Small intestine (tissue), 7 donors: ENCODE data around the gene MAP4K1. TPM values are rescaled to one million over a fixed set of nuclear protein-coding genes. Genes with fewer than 3 reads are reported as not detected.
"Not testable (repeated sequence)": the region's sequence is repeated elsewhere in the genome, so short reads cannot be mapped to it uniquely, and the experiment has no call there.

ENCODE experiments used
- DNase-seq, 2 donors: peaks; one replicate each; pipeline versions ENCODE4 v3.0.0 to v3.0.0-alpha.2; 2013
- FAIRE-seq: peaks from 2 replicates; lab custom pipeline; 2012; peaks lifted over from hg19 to GRCh38; lab: Jason Lieb, UNC
- H3K27ac ChIP-seq, 3 donors: one replicate each; pipeline ENCODE4 v1.5.1; 2013; ENCODE audit warnings: low read length in 2 of 3, mild to moderate bottlenecking in 2 of 3, control low read depth in 1 of 3, inconsistent platforms in 1 of 3, low read depth in 1 of 3, moderate library complexity in 1 of 3
- H3K27me3 ChIP-seq, 3 donors: one replicate each; pipeline ENCODE4 v1.6.1; 2013; ENCODE audit warnings: low read length in 3 of 3, inconsistent platforms in 1 of 3; ENCODE audit not compliant: control insufficient read depth in 3 of 3, insufficient read depth in 3 of 3
- H3K36me3 ChIP-seq, 3 donors: one replicate each; pipeline ENCODE4 v1.6.1; 2013; ENCODE audit warnings: low read length in 3 of 3, inconsistent platforms in 1 of 3, low read depth in 1 of 3, mild to moderate bottlenecking in 1 of 3, moderate library complexity in 1 of 3; ENCODE audit not compliant: control insufficient read depth in 3 of 3, insufficient read depth in 2 of 3
- H3K4me1 ChIP-seq, 3 donors: one replicate each; pipeline ENCODE4 v1.6.1; 2013; ENCODE audit warnings: low read length in 2 of 3, inconsistent platforms in 1 of 3, low read depth in 1 of 3, mild to moderate bottlenecking in 1 of 3, moderate library complexity in 1 of 3; ENCODE audit not compliant: control insufficient read depth in 3 of 3, insufficient read depth in 2 of 3
- H3K4me3 ChIP-seq, 3 donors: one replicate each; pipeline ENCODE4 v1.5.1; 2013; ENCODE audit warnings: low read length in 3 of 3, control low read depth in 1 of 3, inconsistent platforms in 1 of 3, low read depth in 1 of 3, mild to moderate bottlenecking in 1 of 3, moderate library complexity in 1 of 3
- H3K9me3 ChIP-seq, 2 donors: one replicate each; pipeline ENCODE4 v1.6.1; 2013; ENCODE audit warnings: low read depth in 1 of 2, low read length in 1 of 2; ENCODE audit not compliant: control insufficient read depth in 2 of 2, insufficient read depth in 1 of 2
- WGBS, 3 donors: extraction: QIAGEN DNeasy Blood & Tissue Kit; methylation state at CpG; one replicate each; pipeline ENCODE4 v1.1.7; 2013; 5-methylcytosine and 5-hydroxymethylcytosine counted together
- polyA plus RNA-seq, 4 donors: library from polyadenylated mRNA; stranded (reverse) in 3 of 4; unstranded in 1 of 4; fragments of 200-250 nt in 3 of 4; fragments of 120-200 nt in 1 of 4; gene quantifications; one replicate each; pipeline versions ENCODE4 v1.2.1 to v1.2.3, GENCODE V29; 2013
- donor health status: healthy with polysubstance abuse.
- donor health status: control.
- donor health status: control.
- donor health status: Bipolar disorder and iron deficiency.
- donor health status: healthy.

MAP4K1 gene
- polyA plus RNA-seq, 4 donors = 0.45 to 10.8 (median 3.4) TPM

GRCh38 chr19:38556521-38557174, 61.1 kb downstream of the MAP4K1 start:
- Histone ChIP-seq H3K9me3 (no peaks in the 10 kb centered on the region), H3K27ac (no peak overlapping the region), H3K27me3 (no peaks in the 10 kb centered on the region), H3K36me3 (no peaks in the 10 kb centered on the region), H3K4me1 (no peaks in the 10 kb centered on the region), H3K4me3 (no peak overlapping the region)
- FAIRE-seq (no peak), DNase-seq (no peak)
- WGBS, 3 donors = 46 to 63% (median 54%) methylated on average over 7 of the region's 7 CpGs

- WGBS, 3 donors = 70 to 77% (median 77%) methylated on average over 8 of the region's 8 CpGs
- Histone ChIP-seq H3K4me3 (no peak overlapping the region), H3K9me3 (no peaks in the 10 kb centered on the region), H3K36me3 (no peaks in the 10 kb centered on the region), H3K27me3 (no peaks in the 10 kb centered on the region), H3K27ac (no peak overlapping the region), H3K4me1 (no peaks in the 10 kb centered on the region)
- FAIRE-seq (no peak), DNase-seq (no peak)
Observed at GRCh38 chr19:38555200-38555599, 62.6 kb downstream of the MAP4K1 start.

GRCh38 chr19:38554676-38555141, 63.0 kb downstream of the MAP4K1 start:
- DNase-seq (no peak), FAIRE-seq (no peak)
- WGBS, 3 donors = 23 to 55% (median 33%) methylated on average over 3 of the region's 3 CpGs
- H3K27me3 ChIP-seq = no peaks in the 10 kb centered on the region
- no peaks in the 10 kb centered on the region for H3K4me1 ChIP-seq
- H3K36me3 ChIP-seq = no peaks in the 10 kb centered on the region
- H3K9me3 ChIP-seq = no peaks in the 10 kb centered on the region
- no peak overlapping the region for H3K4me3 ChIP-seq
- no peak overlapping the region for H3K27ac ChIP-seq

- DNase-seq, FAIRE-seq, H3K36me3 ChIP-seq, H3K9me3 ChIP-seq, H3K4me3 ChIP-seq, H3K4me1 ChIP-seq, H3K27me3 ChIP-seq, H3K27ac ChIP-seq: not testable (repeated sequence)
- 82 to 100% (median 89%) methylated on average over 1 of the region's 1 CpG for WGBS, 3 donors
Observed at GRCh38 chr19:38553239-38553638, 64.5 kb downstream of the MAP4K1 start.

GRCh38 chr19:38551450-38551813, 66.3 kb downstream of the MAP4K1 start:
- Histone ChIP-seq H3K36me3 (no peaks in the 10 kb centered on the region), H3K4me1 (no peaks in the 10 kb centered on the region), H3K27me3 (peaks cover 0 to 3% (median 0%) of the 10 kb centered on the region in 3 donors), H3K9me3 (no peaks in the 10 kb centered on the region), H3K4me3 (no peak overlapping the region), H3K27ac (no peak overlapping the region)
- FAIRE-seq (no peak), DNase-seq (no peak)
- WGBS, 3 donors = 59 to 65% (median 60%) methylated on average over 6 of the region's 6 CpGs

GRCh38 chr19:38550376-38550775, 67.4 kb downstream of the MAP4K1 start:
- DNase-seq (no peak), FAIRE-seq (no peak)
- peaks cover 0 to 3% (median 0%) of the 10 kb centered on the region in 3 donors for H3K27me3 ChIP-seq
- 31 to 74% (median 44%) methylated on average over 3 of the region's 3 CpGs for WGBS, 3 donors
- H3K36me3 ChIP-seq = no peaks in the 10 kb centered on the region
- no peak overlapping the region for H3K4me3 ChIP-seq
- H3K27ac ChIP-seq = no peak overlapping the region
- H3K9me3 ChIP-seq = no peaks in the 10 kb centered on the region
- no peaks in the 10 kb centered on the region for H3K4me1 ChIP-seq

GRCh38 chr19:38549942-38550341, 67.8 kb downstream of the MAP4K1 start:
- H3K27me3 ChIP-seq = peaks cover 0 to 3% (median 0%) of the 10 kb centered on the region in 3 donors
- DNase-seq (no peak), FAIRE-seq (no peak)
- no peak overlapping the region for H3K27ac ChIP-seq
- H3K9me3 ChIP-seq = no peaks in the 10 kb centered on the region
- H3K4me3 ChIP-seq = no peak overlapping the region
- WGBS, 3 donors = 72 to 83% (median 76%) methylated on average over 4 of the region's 4 CpGs
- no peaks in the 10 kb centered on the region for H3K4me1 ChIP-seq
- no peaks in the 10 kb centered on the region for H3K36me3 ChIP-seq

- H3K36me3 ChIP-seq = no peaks in the 10 kb centered on the region
- H3K4me1 ChIP-seq = no peaks in the 10 kb centered on the region
- no peaks in the 10 kb centered on the region for H3K9me3 ChIP-seq
- DNase-seq (no peak), FAIRE-seq (no peak)
- peaks cover 0 to 3% (median 0%) of the 10 kb centered on the region in 3 donors for H3K27me3 ChIP-seq
- 79 to 92% (median 86%) methylated on average over 5 of the region's 5 CpGs for WGBS, 3 donors
- no peak overlapping the region for H3K27ac ChIP-seq
- no peak overlapping the region for H3K4me3 ChIP-seq
Observed at GRCh38 chr19:38549061-38549460, 68.7 kb downstream of the MAP4K1 start.

- H3K4me1 ChIP-seq = no peaks in the 10 kb centered on the region
- no peaks in the 10 kb centered on the region for H3K9me3 ChIP-seq
- no peaks in the 10 kb centered on the region for H3K36me3 ChIP-seq
- H3K27me3 ChIP-seq = peaks cover 0 to 12% (median 0%) of the 10 kb centered on the region in 3 donors
- DNase-seq (no peak), FAIRE-seq (no peak)
- no peak overlapping the region for H3K4me3 ChIP-seq
- no peak overlapping the region for H3K27ac ChIP-seq
- 88 to 92% (median 89%) methylated on average over 5 of the region's 5 CpGs for WGBS, 3 donors
Observed at GRCh38 chr19:38547421-38547820, 70.3 kb downstream of the MAP4K1 start.
